ENCODE measurements around the gene NOL4L. TPM values are rescaled to one million over a fixed set of nuclear protein-coding genes. Genes with fewer than 3 reads are reported as not detected.

The NOL4L gene
- total and polyA plus RNA-seq, 2 donors (not counting 3 experiments of a cell fraction or from before 2014, with no cell fraction given), result 55.2 to 79.6 TPM

- no peaks in the 10 kb centered on the region for H3K9me3 ChIP-seq (replicated peaks; ENCODE audit: control insufficient read depth, insufficient read depth, low read length)
- no peak for DNase-seq (ENCODE audit: low read depth, low spot score)
- intact Hi-C loops (cut with micrococcal nuclease) (no loop called here), dilution Hi-C loops (cut with MboI; ENCODE audit: extremely low pct_ligation_motif_present, low sequenced_read_pairs) (no loop called here)
- no peak overlapping the region for H3K27ac ChIP-seq (ENCODE audit: insufficient read depth, low read depth, low read length)
- ChIA-PET CTCF (interaction anchor here (1.0 kb wide), 1 partner anchor 35 kb away, joined by 3 read pairs; no protein-coding TSS in a partner anchor), POLR2A (no interaction called here)
- no peaks in the 10 kb centered on the region for H3K79me2 ChIP-seq (ENCODE audit: control insufficient read depth, insufficient read depth, low read length)
- no peak overlapping the region for H2AFZ ChIP-seq (ENCODE audit: low read depth, low read length)
- no peak overlapping the region for H3K4me2 ChIP-seq (ENCODE audit: insufficient read depth, low read length)
- no peaks in the 10 kb centered on the region for H3K36me3 ChIP-seq (ENCODE audit: control insufficient read depth in 2 of 2, extremely low read depth in 1 of 2, insufficient read depth in 2 of 2, low read length in 2 of 2)
- FAIRE-seq, result no peak
- H3K9me1 ChIP-seq (replicated peaks; ENCODE audit: control insufficient read depth, extremely low read depth, insufficient read depth, low read length), result no peaks in the 10 kb centered on the region
- H3K4me3 ChIP-seq (replicated peaks in 1 of 3; ENCODE audit: insufficient read depth in 1 of 3, low read depth in 1 of 3, low read length in 3 of 3), result no peak overlapping the region
- H3K4me1 ChIP-seq (ENCODE audit: control insufficient read depth, extremely low read depth, insufficient read depth, low read length), result no peaks in the 10 kb centered on the region
- BruUV-seq (replicated peaks), result no TSS peak
- H3K9ac ChIP-seq (replicated peaks; ENCODE audit: extremely low read depth, insufficient read depth, low read length), result no peak overlapping the region
- H4K20me1 ChIP-seq (replicated peaks; ENCODE audit: control insufficient read depth, extremely low read depth, insufficient read depth, low read length), result no peaks in the 10 kb centered on the region
- TF ChIP-seq, protein P1, sequence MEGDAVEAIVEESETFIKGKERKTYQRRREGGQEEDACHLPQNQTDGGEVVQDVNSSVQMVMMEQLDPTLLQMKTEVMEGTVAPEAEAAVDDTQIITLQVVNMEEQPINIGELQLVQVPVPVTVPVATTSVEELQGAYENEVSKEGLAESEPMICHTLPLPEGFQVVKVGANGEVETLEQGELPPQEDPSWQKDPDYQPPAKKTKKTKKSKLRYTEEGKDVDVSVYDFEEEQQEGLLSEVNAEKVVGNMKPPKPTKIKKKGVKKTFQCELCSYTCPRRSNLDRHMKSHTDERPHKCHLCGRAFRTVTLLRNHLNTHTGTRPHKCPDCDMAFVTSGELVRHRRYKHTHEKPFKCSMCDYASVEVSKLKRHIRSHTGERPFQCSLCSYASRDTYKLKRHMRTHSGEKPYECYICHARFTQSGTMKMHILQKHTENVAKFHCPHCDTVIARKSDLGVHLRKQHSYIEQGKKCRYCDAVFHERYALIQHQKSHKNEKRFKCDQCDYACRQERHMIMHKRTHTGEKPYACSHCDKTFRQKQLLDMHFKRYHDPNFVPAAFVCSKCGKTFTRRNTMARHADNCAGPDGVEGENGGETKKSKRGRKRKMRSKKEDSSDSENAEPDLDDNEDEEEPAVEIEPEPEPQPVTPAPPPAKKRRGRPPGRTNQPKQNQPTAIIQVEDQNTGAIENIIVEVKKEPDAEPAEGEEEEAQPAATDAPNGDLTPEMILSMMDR (IDR thresholded peaks at IDR 0.05; ENCODE audit: extremely low read depth in 1 of 2, insufficient read depth in 1 of 2, low read depth in 1 of 2, low read length in 2 of 2), result no peak
- TF ChIP-seq GATA2 (IDR thresholded peaks at IDR 0.05; ENCODE audit: insufficient read depth, insufficient read length, low read depth, low read length) (no peak), FOS (IDR thresholded peaks at IDR 0.05; ENCODE audit: borderline replicate concordance, insufficient read depth, low read length) (no peak), POLR2A (IDR thresholded peaks at IDR 0.05; ENCODE audit: low read depth, low read length) (no peak), JUN (IDR thresholded peaks at IDR 0.05; ENCODE audit: borderline replicate concordance, insufficient read depth, insufficient read length, low read depth) (no peak), MYC (IDR thresholded peaks at IDR 0.05; ENCODE audit: low read depth, low read length) (no peak), EZH2 (IDR thresholded peaks at IDR 0.05; ENCODE audit: borderline replicate concordance, low read depth, low read length, severe bottlenecking) (no peak), POLR2AphosphoS5 (IDR thresholded peaks at IDR 0.05; ENCODE audit: insufficient read depth, low read depth, low read length) (no peak)
- TF ChIP-seq, protein P2, sequence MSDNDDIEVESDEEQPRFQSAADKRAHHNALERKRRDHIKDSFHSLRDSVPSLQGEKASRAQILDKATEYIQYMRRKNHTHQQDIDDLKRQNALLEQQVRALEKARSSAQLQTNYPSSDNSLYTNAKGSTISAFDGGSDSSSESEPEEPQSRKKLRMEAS (IDR thresholded peaks at IDR 0.05; ENCODE audit: insufficient read depth, insufficient read length), result no peak
- H3K27me3 ChIP-seq (ENCODE audit: control insufficient read depth in 2 of 2, insufficient read depth in 2 of 2, low read length in 2 of 2), result peaks cover 18 to 26% of the 10 kb centered on the region in 2 experiments
Measured at GRCh38 chr20:32589769-32590168, 4.6 kb upstream of the NOL4L start.

All from endothelial cell of umbilical vein (primary cell).